ENCODE data around the gene VWA7.

- no peak for TF ChIP-seq CTCF (IDR thresholded peaks at IDR 0.05)
- TF ChIP-seq CHD2 (IDR thresholded peaks at IDR 0.05; ENCODE audit: low read length, partially characterized antibody) = no peak
- TF ChIP-seq PBX3 (IDR thresholded peaks at IDR 0.05) = no peak
- TF ChIP-seq USF2 (IDR thresholded peaks at IDR 0.05) = no peak
- no peak for TF ChIP-seq POLR2A (IDR thresholded peaks at IDR 0.05; ENCODE audit: low read length)
- no peak for TF ChIP-seq REST (IDR thresholded peaks at IDR 0.05)
- no peak for TF ChIP-seq HOXA7 (CRISPR knock-in tag; IDR thresholded peaks at IDR 0.05)
- no peak for TF ChIP-seq EP300 (IDR thresholded peaks at IDR 0.05)
- TF ChIP-seq MAZ (IDR thresholded peaks at IDR 0.05; ENCODE audit: borderline replicate concordance, low read depth, low read length) = no peak
- TF ChIP-seq BHLHE40 (IDR thresholded peaks at IDR 0.05; ENCODE audit: low read depth, low read length) = no peak
- TF ChIP-seq ATOH8 (CRISPR knock-in tag; IDR thresholded peaks at IDR 0.05; ENCODE audit: low read depth) = no peak
- no peak for TF ChIP-seq POLR2AphosphoS2 (conservative IDR thresholded peaks at IDR 0.05; ENCODE audit: low read length)
- TF ChIP-seq MYC (IDR thresholded peaks at IDR 0.05; ENCODE audit: borderline replicate concordance, low read length) = no peak
- TF ChIP-seq MAX (IDR thresholded peaks at IDR 0.05) = no peak
Measured at GRCh38 chr6:31722173-31722572, 55.0 kb downstream of the VWA7 start.
